NCI-H2227 (cell line): ENCODE data around the gene OCLN.
"Not testable (repeated sequence)": the region's sequence is repeated elsewhere in the genome, so short reads cannot be mapped to it uniquely, and the experiment has no call there.

Experiments
- DNase-seq: peaks from one replicate; lab custom pipeline; 2025; ENCODE audit not compliant: unreplicated experiment; lab: John Stamatoyannopoulos, UW

The OCLN gene

DNA sequence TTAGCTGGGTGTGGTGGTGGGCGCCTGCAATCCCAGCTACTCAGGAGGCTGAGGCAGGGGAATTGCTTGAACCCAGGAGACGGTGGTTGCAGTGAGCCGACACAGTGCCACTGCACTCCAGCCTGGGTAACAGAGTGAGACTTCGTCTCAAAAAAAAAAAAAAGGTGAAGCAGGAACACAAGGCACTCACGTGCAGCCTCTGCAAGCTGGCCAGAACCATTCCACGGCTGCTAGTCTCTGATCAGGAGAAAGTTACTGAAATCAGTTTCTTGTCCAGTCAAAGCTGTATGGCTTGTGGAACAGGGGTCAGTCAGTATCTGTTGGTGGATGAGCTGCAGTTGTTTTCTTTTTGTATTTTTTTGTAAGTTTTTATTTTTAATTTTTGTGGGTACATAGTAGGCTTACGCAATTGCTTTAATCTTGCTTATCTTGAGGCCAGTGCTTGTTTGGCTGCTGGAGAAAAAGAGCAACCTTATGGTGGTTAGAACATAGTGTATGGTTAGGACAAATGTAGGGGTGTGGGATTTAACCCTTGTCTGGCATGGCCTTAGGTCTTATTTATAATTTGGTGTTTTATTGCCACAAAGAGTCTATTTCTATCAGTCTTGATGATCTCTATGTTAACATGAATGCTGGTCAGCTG, 34.7 kb downstream of the OCLN start:
- DNase-seq, result no peak

DNA sequence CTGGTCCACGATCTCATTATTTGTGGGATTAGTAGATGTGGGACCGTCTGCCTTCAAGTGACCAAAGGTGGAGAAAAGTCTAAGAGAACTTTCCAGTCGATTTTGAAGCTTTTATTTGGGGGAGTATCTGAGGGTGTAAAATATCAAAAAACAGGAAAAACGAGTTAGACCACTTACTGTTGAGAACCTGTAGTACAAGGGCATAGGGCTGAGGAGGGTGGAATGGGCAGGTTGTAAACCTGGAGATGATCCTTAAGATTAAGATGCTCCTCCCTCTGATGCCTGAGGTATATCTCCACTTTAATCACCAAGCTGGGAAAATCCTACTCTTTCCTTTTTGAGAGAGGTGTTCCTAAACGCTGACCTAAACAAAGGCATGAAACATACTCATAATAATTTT, 35.4 kb downstream of the OCLN start:
- no peak for DNase-seq

GRCh38 chr5:69528609-69529008, 36.0 kb downstream of the OCLN start:
- no peak for DNase-seq

- no peak for DNase-seq
These were observed 38.2 kb downstream of the OCLN start for GRCh38 chr5:69530561-69531405.

- DNase-seq, result no peak
These were observed 38.8 kb downstream of the OCLN start for GRCh38 chr5:69531406-69531801.

DNA sequence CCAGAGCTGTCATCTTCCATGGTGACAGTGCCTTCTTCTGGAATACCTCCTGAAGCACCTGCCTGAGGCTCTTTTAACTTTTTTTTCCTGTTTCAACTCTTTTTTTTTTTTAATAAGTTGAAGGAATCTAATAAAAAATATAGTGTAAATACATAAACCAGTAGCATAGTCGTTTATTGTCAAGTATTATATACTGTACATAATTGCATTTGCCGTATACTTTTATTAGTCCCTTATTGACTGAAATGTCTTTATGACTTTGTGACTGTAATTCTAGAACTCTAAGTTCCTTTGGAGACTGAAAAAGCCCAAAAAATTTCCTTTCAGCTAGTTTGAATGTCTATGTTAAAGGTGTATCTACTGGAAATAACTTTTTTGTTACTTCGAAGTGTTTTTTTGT, 45.3 kb downstream of the OCLN start:
- not testable (repeated sequence) for DNase-seq

DNA sequence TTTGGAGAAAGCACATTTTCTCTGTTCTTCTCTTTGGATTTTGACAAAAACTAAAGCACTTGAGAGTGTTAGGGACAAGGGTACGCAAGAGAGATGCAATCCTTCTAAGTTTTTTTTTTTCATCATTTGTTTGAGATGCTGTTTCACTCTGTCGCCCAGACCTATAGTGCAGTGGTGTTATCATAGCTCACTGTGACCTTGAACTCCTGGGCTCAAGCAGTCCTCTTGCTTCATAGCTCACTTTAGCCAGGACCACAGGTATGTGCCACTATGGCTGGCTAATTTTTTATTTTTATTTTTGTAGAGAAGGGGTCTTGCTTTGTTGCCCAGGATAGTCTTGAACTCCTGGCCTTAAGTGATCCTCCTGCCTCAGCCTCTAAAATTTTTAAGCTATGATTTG, 46.1 kb downstream of the OCLN start:
- DNase-seq, result not testable (repeated sequence)

DNA sequence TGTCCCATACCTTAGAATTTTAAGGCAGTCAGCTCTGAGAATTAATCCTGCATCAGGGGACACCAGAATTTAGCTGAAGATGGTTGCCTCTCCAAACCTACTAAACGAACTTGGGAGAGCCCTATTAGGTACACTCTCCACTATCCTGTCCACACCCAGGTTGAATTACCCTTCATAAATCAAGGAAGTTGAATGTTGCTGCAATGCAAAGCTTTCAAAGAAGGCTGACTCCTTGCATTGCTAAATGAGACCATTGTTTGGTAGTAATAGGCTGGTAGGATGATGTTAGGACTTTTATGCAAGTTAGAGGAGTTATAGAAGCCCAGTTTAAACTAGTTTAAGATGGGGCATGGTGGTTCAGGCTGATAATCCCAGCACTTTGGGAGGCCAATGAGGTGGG, 48.8 kb downstream of the OCLN start:
- DNase-seq, result not testable (repeated sequence)

DNA sequence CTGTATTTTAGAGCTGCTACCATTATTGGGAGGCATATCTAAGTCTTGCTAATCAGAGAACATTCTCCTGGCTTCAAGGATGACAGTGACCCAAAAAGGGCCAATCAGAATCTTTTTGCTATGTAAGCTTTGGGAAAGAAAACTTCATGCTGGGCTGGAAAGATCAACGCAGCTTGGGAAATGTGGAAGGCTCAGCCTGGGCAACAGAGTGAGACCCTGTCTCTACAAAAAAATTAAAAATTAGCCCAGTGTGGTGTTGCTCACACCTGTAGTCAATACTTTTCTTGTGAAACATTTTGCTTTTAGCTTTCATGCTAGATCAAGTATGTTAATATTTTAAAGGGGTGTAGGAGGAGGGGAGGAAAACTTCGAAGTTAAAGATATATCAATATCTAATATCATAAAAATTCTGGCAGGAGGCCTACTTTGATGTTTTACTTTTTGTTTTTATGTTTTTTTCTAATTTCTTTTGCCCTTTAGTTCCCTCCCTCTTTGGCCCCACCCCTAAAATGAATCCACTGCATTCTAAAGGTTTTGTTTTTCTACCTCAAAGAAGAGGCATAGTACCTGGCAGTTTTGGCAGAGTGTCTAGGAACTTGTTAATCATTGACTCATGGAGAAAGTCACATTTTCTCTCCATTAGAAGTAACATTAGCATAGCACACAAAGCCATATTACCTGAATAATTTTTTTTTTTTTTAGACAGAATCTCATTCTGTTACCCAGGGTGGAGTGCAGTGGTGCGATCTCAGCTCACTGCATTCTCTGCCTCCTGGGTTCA, 50.4 kb downstream of the OCLN start:
- DNase-seq, result not testable (repeated sequence)

- DNase-seq, result not testable (repeated sequence)
These were observed 52.0 kb downstream of the OCLN start for GRCh38 chr5:69544602-69545001.

DNA sequence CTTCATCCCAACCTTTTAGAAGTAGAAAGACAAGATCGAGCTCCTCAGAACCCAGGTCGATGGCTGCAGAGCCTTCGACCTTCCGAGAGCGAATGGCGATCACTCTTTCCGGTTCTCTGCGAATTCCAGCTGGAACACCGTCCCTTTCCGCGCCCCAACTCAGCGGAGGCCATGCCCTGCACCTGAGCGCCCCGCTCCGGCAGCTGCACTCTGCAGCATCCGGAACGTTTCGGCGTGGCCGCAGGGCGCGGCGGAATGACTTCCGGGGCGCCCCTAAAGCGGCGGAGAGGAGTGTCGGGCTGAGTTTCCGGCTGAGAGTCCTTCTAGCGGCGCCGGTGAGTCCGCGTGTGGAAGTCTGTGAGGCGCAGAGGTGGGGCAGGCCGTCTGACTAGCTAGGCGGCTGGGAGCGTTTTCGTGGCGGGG, 67.3 kb downstream of the OCLN start, which contains the start of gene GTF2H2C:
Gene GTF2H2C, plus strand, starts transcription at position 284 of the 423 bp plus-strand sequence. CDS start 4,942 bp downstream, outside the sequence.
- DNase-seq, result not testable (repeated sequence)

GRCh38 chr5:69560587-69561431, 68.2 kb downstream of the OCLN start:
- DNase-seq, result not testable (repeated sequence)

DNA sequence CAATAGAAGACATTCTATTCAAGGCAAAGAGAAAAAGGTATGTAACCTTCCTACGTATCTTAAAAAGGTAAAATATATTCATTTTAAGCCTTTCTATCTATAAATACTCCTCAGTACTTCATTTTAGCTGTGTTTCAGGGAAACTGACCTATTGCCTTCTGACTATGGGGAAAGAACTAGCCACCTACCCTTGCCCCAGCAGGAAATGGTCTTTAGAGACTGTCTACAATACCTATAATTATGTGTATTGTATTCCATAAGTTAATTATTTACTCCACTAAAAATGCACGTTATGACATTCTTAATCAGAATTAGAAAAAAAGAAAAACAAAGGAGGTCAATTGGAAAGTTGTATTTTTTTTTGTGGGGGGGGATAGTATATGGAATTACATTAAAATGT, 73.6 kb downstream of the OCLN start:
- not testable (repeated sequence) for DNase-seq

GRCh38 chr5:69568072-69568471, 75.5 kb downstream of the OCLN start:
- DNase-seq, result not testable (repeated sequence)

DNA sequence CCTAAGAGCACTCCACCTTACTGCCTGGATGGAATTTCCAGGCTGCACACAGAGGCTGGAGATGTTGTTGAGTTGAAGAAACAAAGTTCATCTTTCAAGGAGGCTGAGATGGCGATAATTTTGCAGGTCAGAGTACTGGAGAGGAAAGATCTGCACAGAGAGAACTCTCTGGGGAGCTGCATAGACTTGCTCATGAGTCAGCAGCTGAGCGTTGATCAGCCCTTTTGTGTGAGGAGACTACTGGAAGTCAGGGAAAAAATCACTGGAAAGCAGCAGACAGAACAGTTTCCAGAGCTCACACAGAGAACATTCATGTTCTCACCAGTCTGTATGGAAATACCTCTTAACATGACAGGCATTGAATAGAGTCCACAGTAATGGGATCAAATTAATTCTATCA, 90.8 kb downstream of the OCLN start:
- DNase-seq, result not testable (repeated sequence)

DNA sequence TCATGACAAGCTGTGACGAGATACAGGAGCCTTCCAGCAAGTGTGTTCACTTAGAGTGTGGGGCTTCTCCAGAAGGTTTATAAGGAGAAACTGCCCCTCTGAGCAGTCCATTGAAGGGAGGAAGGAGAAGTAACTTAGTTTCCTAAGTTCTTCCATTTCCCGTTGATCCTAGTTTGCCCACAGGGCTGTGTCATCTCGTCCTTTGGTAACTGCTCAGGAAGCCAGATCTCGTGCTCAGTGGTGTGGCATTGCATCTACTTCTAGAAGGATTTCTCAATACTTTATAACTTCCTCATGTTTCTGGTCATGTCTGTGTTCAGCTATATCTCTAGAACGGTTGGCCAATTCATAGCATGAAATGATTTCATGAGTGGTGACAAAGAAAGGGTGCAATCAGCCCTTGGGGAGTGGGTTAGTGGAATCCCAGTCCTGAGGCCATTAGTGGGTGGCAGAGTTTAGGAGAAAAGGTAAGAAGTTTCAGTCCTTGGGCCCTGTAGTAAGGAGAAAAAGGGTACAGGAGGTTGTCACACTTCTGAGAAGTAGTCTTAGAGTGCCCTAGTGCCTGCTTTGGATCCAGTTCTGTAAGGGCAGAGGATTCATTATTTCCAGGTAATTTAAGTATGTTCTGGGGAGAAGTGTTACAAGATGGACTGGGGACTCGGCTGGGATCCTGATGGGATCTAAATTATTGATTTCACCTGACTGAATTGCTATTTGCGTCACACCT, 103.7 kb downstream of the OCLN start:
- not testable (repeated sequence) for DNase-seq

GRCh38 chr5:69601947-69602346, 109.4 kb downstream of the OCLN start:
- not testable (repeated sequence) for DNase-seq

DNA sequence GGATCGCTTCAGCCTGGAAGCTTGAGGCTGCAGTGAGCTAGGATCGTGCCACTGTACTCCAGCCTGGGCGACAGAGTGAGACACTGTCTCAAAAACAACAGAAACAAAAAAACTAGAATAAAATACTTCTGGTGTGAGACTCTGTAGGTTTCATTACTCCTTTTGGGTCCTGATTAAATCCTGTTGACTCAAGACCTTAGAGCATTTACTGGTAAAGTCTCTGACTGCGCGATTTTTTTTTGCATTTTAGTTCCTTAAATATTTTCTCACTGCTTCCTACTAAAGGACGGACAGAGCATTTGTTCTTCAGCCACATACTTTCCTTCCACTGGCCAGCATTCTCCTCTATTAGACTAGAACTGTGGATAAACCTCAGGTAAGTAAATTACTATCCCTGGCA, 114.2 kb downstream of the OCLN start:
- DNase-seq, result not testable (repeated sequence)
